NT2/D1 (cell line): ENCODE results near the gene ENKD1.

Experiments
- YY1 ChIP-seq: IDR thresholded peaks from 2 replicates; pipeline ENCODE4 v1.6.1; 2011; ENCODE audit not compliant: insufficient read length, insufficient read depth
- ZNF274 ChIP-seq: IDR thresholded peaks from 2 replicates; pipeline ENCODE4 v1.6.1; 2011; ENCODE audit warnings: mild to moderate bottlenecking, low read depth, low read length

DNA sequence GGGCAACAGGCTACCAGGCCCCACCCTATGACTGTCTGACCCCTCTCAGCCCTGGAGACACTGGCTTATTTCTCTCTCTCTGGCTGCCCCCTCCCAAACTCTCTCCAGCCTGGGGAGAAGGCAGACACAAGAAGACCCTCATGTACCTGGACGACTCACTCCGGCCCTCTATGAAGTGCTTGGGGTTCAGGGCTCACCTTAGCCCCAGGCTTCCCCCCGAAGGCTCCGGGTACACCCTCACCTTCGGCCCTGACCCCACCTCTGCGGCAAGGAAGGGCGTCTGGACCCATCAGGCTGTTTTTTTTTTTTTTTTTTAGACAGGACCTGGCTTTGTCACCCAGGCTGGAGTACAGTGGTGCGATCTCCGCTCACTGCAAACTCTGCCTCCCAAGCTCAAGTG lies 22.5 kb downstream of the ENKD1 start:
- TF ChIP-seq YY1 (no peak), ZNF274 (no peak)
